Mucosa of descending colon (tissue), 3 donors: Measurements from ENCODE around the gene IGSF21. TPM values are rescaled to one million over a fixed set of nuclear protein-coding genes. Genes with fewer than 3 reads are reported as not detected.

Experiments used
- ATAC-seq: fragments of 200-7000 bp; cut with Tn5 transposase; one replicate; pipeline ENCODE4 v1.9.1; 2020; ENCODE audit warnings: mild to moderate bottlenecking, moderate library complexity
- DNase-seq, 3 donors: peaks; one replicate each; pipeline ENCODE4 v3.0.0-alpha.2; 2020
- H3K36me3 ChIP-seq: fragments of 200-600 bp; one replicate; pipeline ENCODE4 v1.8.0; 2021; ENCODE audit warnings: low read depth, mild to moderate bottlenecking
- H3K4me1 ChIP-seq: fragments of 200-600 bp; one replicate; pipeline ENCODE4 v1.8.0; 2021; ENCODE audit warnings: low read depth, mild to moderate bottlenecking
- H3K4me3 ChIP-seq: fragments of 200-600 bp; one replicate; pipeline ENCODE4 v1.8.0; 2021; ENCODE audit warnings: mild to moderate bottlenecking
- H3K9me3 ChIP-seq: fragments of 200-600 bp; one replicate; pipeline ENCODE4 v1.8.0; 2021; ENCODE audit warnings: mild to moderate bottlenecking
- intact Hi-C, 2 donors: fragments of 100-400 bp; cut with DNase I in 1 of 2; cut with micrococcal nuclease in 1 of 2; formaldehyde crosslinking; loops; one replicate each; pipeline versions ENCODE4 v1.11.0 to v1.11.1; 2022; cut with DNase I, micrococcal nuclease
- total RNA-seq, 3 donors: library from RNA; stranded (reverse); fragmentation: NEBNext Ultra II Directional in 2 of 3; extraction: Animal tissue kit (Norgen Biotek cat#: 25700) in 2 of 3; gene quantifications; one replicate each; pipeline versions ENCODE4 v1.2.1 to v1.2.4, GENCODE V29; 2021 to 2023
- TF ChIP-seq, protein P1 (sequence below): fragments of 200-600 bp; IDR thresholded peaks from one replicate; pipeline ENCODE4 v1.8.0; 2022; ENCODE audit warnings: antibody characterized with exemption, mild to moderate bottlenecking
- donor health status: DM: no; HTN: no; CAD: no; lungs with moderate emphysema.
- donor health status: DM: no; HTN: no; CAD: no.
- donor health status: DM: no; HTN: yes; CAD: no.

IGSF21 gene
- total RNA-seq, 3 donors from 2014 or later, result 0.70 to 1.4 (median 0.96) TPM

- Histone ChIP-seq H3K9me3 (no peaks in the 10 kb centered on the region), H3K4me3 (no peak overlapping the region), H3K36me3 (no peaks in the 10 kb centered on the region), H3K4me1 (peaks cover 12% of the 10 kb centered on the region)
- DNase-seq (no peak), ATAC-seq (no peak)
- TF ChIP-seq, protein P1, sequence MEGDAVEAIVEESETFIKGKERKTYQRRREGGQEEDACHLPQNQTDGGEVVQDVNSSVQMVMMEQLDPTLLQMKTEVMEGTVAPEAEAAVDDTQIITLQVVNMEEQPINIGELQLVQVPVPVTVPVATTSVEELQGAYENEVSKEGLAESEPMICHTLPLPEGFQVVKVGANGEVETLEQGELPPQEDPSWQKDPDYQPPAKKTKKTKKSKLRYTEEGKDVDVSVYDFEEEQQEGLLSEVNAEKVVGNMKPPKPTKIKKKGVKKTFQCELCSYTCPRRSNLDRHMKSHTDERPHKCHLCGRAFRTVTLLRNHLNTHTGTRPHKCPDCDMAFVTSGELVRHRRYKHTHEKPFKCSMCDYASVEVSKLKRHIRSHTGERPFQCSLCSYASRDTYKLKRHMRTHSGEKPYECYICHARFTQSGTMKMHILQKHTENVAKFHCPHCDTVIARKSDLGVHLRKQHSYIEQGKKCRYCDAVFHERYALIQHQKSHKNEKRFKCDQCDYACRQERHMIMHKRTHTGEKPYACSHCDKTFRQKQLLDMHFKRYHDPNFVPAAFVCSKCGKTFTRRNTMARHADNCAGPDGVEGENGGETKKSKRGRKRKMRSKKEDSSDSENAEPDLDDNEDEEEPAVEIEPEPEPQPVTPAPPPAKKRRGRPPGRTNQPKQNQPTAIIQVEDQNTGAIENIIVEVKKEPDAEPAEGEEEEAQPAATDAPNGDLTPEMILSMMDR, result no peak
- intact Hi-C loops, result no loop called here
Measured at GRCh38 chr1:18114726-18115410, 7.3 kb downstream of the IGSF21 start.

- ATAC-seq, result no peak
- Histone ChIP-seq H3K4me3 (no peak overlapping the region), H3K9me3 (no peaks in the 10 kb centered on the region), H3K4me1 (no peaks in the 10 kb centered on the region), H3K36me3 (no peaks in the 10 kb centered on the region)
- TF ChIP-seq, protein P1, result no peak
- DNase-seq, result no peak
- intact Hi-C loops, result no loop called here
Measured at GRCh38 chr1:18116777-18117176, 9.2 kb downstream of the IGSF21 start.

DNA sequence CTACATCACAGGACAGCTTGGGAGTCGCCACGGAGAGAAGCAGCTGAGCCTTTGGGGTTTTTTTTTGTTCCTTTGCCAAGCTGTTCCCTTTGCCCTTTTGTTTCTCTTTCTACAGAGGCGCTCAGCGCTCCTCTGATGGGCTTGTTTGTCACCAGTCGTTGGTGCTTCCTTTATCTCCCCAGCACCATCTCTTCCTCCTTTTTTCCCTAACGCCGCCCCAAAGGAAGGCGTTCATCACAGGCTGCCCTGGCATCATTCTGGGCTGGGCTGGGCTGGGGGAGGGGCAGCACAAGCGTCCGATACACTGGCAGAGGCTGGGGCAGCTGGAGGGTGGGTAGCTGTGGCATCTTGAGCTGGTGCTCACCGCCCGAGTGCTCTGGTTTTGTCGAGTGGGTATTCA lies 10.5 kb downstream of the IGSF21 start:
- peak; percentile 31 for ATAC-seq
- intact Hi-C loops, result no loop called here
- Histone ChIP-seq H3K4me1 (no peaks in the 10 kb centered on the region), H3K9me3 (no peaks in the 10 kb centered on the region), H3K36me3 (no peaks in the 10 kb centered on the region), H3K4me3 (no peak overlapping the region)
- TF ChIP-seq, protein P1, result no peak
- DNase-seq, result no peak

DNA sequence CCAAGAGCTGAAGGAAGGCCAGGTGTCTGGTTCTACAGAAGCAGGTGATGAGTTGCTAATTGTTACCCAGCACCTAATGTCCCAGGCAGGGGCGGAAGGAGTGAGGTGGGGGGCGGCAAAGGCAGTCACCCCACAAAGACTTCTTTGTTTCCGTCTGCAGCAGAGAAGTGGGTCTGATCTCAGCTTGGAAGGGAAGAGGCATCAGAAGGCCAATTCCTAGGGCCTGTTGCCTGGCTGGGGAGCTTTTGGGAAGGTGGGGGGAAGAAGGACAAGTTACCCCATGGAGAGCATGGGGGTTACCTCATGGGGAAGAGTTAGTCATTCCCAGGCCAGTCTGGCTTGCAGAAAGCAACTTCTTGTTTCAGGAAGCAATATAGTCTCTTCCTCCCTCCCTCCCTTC lies 10.9 kb downstream of the IGSF21 start:
- Histone ChIP-seq H3K4me3 (no peak overlapping the region), H3K36me3 (no peaks in the 10 kb centered on the region), H3K9me3 (no peaks in the 10 kb centered on the region), H3K4me1 (no peaks in the 10 kb centered on the region)
- TF ChIP-seq, protein P1, result no peak
- intact Hi-C loops, result no loop called here
- DNase-seq (no peak), ATAC-seq (no peak)

DNA sequence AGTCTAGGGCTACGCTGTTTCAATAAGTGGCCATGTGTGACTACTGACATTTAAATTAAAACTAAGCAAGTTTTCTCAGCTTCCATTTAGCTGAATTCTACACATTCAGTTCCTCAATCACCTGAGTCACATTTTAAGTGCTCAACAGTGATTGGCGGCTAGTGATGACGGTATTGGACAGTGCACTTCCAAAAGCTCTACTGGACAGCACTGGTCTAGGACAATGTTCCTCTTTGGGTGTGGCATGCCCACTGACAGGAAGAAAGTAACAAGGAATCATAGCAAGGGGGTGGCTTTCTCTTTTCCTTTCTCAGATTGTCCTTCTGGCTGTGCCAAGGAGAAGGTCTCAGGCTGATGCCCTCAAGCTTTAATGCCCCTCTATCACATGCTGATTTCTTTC lies 11.7 kb downstream of the IGSF21 start:
- Histone ChIP-seq H3K4me1 (no peaks in the 10 kb centered on the region), H3K36me3 (no peaks in the 10 kb centered on the region)

More for the DNA sequence above, 11.7 kb downstream of the IGSF21 start:
- Histone ChIP-seq H3K4me3 (no peak overlapping the region), H3K9me3 (no peaks in the 10 kb centered on the region)
- ATAC-seq (no peak), DNase-seq (no peak)
- TF ChIP-seq, protein P1, result no peak
- intact Hi-C loops, result no loop called here
